Measurements from ENCODE around the gene MAPK10.

The MAPK10 gene

GRCh38 chr4:86367577-86367976, 7.7 kb upstream of the MAPK10 start:
- no peak overlapping the region for H3K27ac ChIP-seq
- TF ChIP-seq CTCF (IDR thresholded peaks at IDR 0.05) (no peak), ZFX (IDR thresholded peaks at IDR 0.05; ENCODE audit: borderline replicate concordance) (no peak)

GRCh38 chr4:86366920-86367319, 7.1 kb upstream of the MAPK10 start:
- no peak overlapping the region for H3K27ac ChIP-seq
- TF ChIP-seq ZFX (IDR thresholded peaks at IDR 0.05; ENCODE audit: borderline replicate concordance) = no peak
- no peak for TF ChIP-seq CTCF (IDR thresholded peaks at IDR 0.05)

GRCh38 chr4:86362510-86362909, 2.7 kb upstream of the MAPK10 start:
- TF ChIP-seq CTCF (IDR thresholded peaks at IDR 0.05) (no peak), ZFX (IDR thresholded peaks at IDR 0.05; ENCODE audit: borderline replicate concordance) (no peak)

GRCh38 chr4:86358257-86358656, 1.6 kb downstream of the MAPK10 start:
- no peak for TF ChIP-seq CTCF (IDR thresholded peaks at IDR 0.05)
- TF ChIP-seq ZFX (IDR thresholded peaks at IDR 0.05; ENCODE audit: borderline replicate concordance) = no peak
- H3K27ac ChIP-seq = no peak overlapping the region

More at GRCh38 chr4:86362510-86362909, 2.7 kb upstream of the MAPK10 start:
- no peak overlapping the region for H3K27ac ChIP-seq

GRCh38 chr4:86357608-86358007, 2.2 kb downstream of the MAPK10 start:
- no peak overlapping the region for H3K27ac ChIP-seq
- TF ChIP-seq ZFX (IDR thresholded peaks at IDR 0.05; ENCODE audit: borderline replicate concordance) = no peak
- no peak for TF ChIP-seq CTCF (IDR thresholded peaks at IDR 0.05)

GRCh38 chr4:86356425-86357210, 3.2 kb downstream of the MAPK10 start:
- no peak overlapping the region for H3K27ac ChIP-seq
- TF ChIP-seq CTCF (IDR thresholded peaks at IDR 0.05) (no peak), ZFX (IDR thresholded peaks at IDR 0.05; ENCODE audit: borderline replicate concordance) (no peak)

- H3K27ac ChIP-seq = no peak overlapping the region
- TF ChIP-seq ZFX (IDR thresholded peaks at IDR 0.05; ENCODE audit: borderline replicate concordance) = no peak
- TF ChIP-seq CTCF (IDR thresholded peaks at IDR 0.05) = no peak
Observed at GRCh38 chr4:86354390-86354789, 5.5 kb downstream of the MAPK10 start.

All from 22Rv1 (cell line).